HCT116 (cell line): ENCODE measurements around the gene PLEKHA6.

Experiments
- CEBPB ChIP-seq: IDR thresholded peaks from 2 replicates; pipeline ENCODE4 v1.6.1; 2012; ENCODE audit warnings: low read depth
- CTCF ChIP-seq, 3 experiments: fragments of 200-600 bp in 1 of 3; sonication (generic) in 1 of 3; IDR thresholded peaks in 2 of 3; conservative IDR thresholded peaks in 1 of 3; 2 replicates each; pipeline ENCODE4 v1.5.1; 2012 to 2017; ENCODE audit warnings: low read depth in 2 of 3, low read length in 2 of 3, antibody characterized with exemption in 1 of 3, borderline replicate concordance in 1 of 3, control low read depth in 1 of 3, mild to moderate bottlenecking in 1 of 3, mixed read lengths in 1 of 3, mixed run types in 1 of 3, moderate library complexity in 1 of 3; ENCODE audit not compliant: insufficient read depth in 1 of 3
- EZH2 ChIP-seq: fragments of 200-600 bp; sonication (generic); IDR thresholded peaks from 2 replicates; pipeline ENCODE4 v1.6.1; 2017; ENCODE audit warnings: antibody characterized with exemption, mixed run types
- FOSL1 ChIP-seq: IDR thresholded peaks from 2 replicates; pipeline ENCODE4 v1.6.1; 2012; ENCODE audit warnings: low read depth
- POLR2A ChIP-seq: IDR thresholded peaks from 2 replicates; pipeline ENCODE4 v1.7.0; 2011; ENCODE audit warnings: borderline replicate concordance; ENCODE audit not compliant: insufficient read depth, insufficient read length; ENCODE audit errors: extremely low read depth
- POLR2AphosphoS5 ChIP-seq: IDR thresholded peaks from 2 replicates; pipeline ENCODE4 v1.6.1; 2011; ENCODE audit warnings: mild to moderate bottlenecking, low read depth, low read length, moderate library complexity
- ZBTB33 ChIP-seq: IDR thresholded peaks from 2 replicates; pipeline ENCODE4 v1.6.1; 2011; ENCODE audit warnings: mild to moderate bottlenecking, low read length, moderate library complexity; ENCODE audit not compliant: insufficient replicate concordance; ENCODE audit errors: extremely low read depth
- TF ChIP-seq, protein P1 (sequence below): IDR thresholded peaks from 2 replicates; pipeline ENCODE4 v1.6.1; 2012; ENCODE audit warnings: low read depth
- TF ChIP-seq, protein P2 (sequence below): IDR thresholded peaks from 2 replicates; pipeline ENCODE4 v1.6.1; 2012

DNA sequence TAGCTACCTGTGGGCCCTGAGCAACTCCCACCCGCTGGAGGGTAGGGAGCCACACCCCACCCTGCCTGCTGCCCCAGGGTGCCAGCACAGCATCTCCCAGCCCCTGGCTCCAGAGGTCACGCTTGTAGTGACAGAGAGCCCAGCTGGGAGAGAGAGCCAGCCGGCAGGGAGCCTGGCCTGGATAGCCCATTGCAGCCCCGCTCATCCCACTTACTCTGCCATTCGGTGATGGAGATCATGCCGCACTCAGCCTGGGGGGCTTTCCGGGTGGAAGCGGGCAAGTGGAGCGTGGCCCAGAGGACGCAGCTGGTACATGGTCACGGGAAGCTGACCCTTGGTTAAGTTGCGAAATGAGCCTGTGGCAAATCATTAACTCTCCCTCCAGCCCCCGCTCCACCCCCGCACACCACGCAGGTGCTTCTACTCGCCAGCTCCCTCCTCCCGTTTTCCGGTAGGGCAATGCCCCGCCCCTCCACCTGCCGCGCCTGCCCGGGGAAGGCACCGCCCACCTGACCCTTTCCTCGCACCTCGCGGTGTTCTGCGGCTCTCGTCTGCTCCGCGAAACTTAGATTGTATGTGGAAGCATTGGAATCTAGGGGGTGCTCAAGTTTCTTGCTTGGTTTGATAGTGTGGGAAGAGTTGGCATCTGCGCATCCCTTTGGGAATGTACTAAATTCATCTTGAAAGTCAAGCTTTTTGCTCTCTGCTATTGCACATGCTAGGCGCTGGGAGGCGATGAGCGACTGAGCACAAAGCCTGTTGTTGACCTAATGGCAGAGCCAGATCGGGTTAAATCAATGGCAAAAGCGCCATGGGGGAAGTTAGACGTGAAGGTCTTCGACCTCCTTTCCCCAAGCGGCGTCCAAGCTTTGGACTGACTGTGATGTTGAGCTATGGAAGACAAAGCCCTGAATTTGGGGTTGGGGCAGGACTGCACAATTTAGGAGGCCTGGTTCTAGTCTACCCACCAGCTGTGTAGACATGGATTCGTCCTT lies 145.8 kb downstream of the PLEKHA6 start, which contains the start of gene GOLT1A:
- TF ChIP-seq ZBTB33 (peak; percentile 83), CTCF (IDR thresholded peaks at IDR 0.05 in 2 of 3, conservative IDR thresholded peaks at IDR 0.05 in 1 of 3; ENCODE audit: borderline replicate concordance in 1 of 3, insufficient read depth in 1 of 3, low read depth in 2 of 3, low read length in 2 of 3) (peak; percentile 74 to 87 (median 77)), FOSL1 (no peak), EZH2 (no peak), CEBPB (peak; percentile 95), POLR2AphosphoS5 (peak; percentile 76), POLR2A (no peak)
- TF ChIP-seq, protein P1, sequence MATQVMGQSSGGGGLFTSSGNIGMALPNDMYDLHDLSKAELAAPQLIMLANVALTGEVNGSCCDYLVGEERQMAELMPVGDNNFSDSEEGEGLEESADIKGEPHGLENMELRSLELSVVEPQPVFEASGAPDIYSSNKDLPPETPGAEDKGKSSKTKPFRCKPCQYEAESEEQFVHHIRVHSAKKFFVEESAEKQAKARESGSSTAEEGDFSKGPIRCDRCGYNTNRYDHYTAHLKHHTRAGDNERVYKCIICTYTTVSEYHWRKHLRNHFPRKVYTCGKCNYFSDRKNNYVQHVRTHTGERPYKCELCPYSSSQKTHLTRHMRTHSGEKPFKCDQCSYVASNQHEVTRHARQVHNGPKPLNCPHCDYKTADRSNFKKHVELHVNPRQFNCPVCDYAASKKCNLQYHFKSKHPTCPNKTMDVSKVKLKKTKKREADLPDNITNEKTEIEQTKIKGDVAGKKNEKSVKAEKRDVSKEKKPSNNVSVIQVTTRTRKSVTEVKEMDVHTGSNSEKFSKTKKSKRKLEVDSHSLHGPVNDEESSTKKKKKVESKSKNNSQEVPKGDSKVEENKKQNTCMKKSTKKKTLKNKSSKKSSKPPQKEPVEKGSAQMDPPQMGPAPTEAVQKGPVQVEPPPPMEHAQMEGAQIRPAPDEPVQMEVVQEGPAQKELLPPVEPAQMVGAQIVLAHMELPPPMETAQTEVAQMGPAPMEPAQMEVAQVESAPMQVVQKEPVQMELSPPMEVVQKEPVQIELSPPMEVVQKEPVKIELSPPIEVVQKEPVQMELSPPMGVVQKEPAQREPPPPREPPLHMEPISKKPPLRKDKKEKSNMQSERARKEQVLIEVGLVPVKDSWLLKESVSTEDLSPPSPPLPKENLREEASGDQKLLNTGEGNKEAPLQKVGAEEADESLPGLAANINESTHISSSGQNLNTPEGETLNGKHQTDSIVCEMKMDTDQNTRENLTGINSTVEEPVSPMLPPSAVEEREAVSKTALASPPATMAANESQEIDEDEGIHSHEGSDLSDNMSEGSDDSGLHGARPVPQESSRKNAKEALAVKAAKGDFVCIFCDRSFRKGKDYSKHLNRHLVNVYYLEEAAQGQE, result no peak
- TF ChIP-seq, protein P2, sequence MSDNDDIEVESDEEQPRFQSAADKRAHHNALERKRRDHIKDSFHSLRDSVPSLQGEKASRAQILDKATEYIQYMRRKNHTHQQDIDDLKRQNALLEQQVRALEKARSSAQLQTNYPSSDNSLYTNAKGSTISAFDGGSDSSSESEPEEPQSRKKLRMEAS, result peak; percentile 99
